ENCODE results near the gene LNPK. TPM values are rescaled to one million over a fixed set of nuclear protein-coding genes. Genes with fewer than 3 reads are reported as not detected.

The LNPK gene
- total RNA-seq, 1 experiment from 2014 or later: 43.8 TPM

GRCh38 chr2:175926272-175926671 lies 75.8 kb downstream of the LNPK start:
- Histone ChIP-seq H3K9me2 (ENCODE audit: insufficient read depth) (no peaks in the 10 kb centered on the region), H3K4me3 (no peak overlapping the region), H4K20me1 (ENCODE audit: insufficient read depth) (no peaks in the 10 kb centered on the region), H3K27ac (no peak overlapping the region), H2AFZ (no peak overlapping the region), H3K9me3 (ENCODE audit: insufficient read depth, low read depth) (no peaks in the 10 kb centered on the region), H3K36me3 (ENCODE audit: low read depth) (peaks cover 8% of the 10 kb centered on the region), H3F3A (ENCODE audit: insufficient read depth, low read depth) (peaks cover 3% of the 10 kb centered on the region; the same call in 1 of the 2 replicates), H3K4me2 (no peak overlapping the region), H3K27me3 (ENCODE audit: insufficient read depth, low read depth) (no peaks in the 10 kb centered on the region), H3K79me2 (ENCODE audit: low read depth) (no peaks in the 10 kb centered on the region), H3K4me1 (replicated peaks; ENCODE audit: insufficient read depth) (peaks cover 18% of the 10 kb centered on the region)
- intact Hi-C loops (cut with micrococcal nuclease; ENCODE audit: unreplicated experiment): loop anchor here (5.0 kb wide), 1 partner anchor 84 kb away; no protein-coding TSS in a partner anchor
- POLR2A ChIA-PET (ENCODE audit: unreplicated experiment): no interaction called here
- no TSS peak for BruUV-seq (replicated peaks)
- CTCF ChIA-PET: no interaction called here
- TF ChIP-seq EZH2 (IDR thresholded peaks at IDR 0.05; ENCODE audit: low read depth) (no peak), CTCF (conservative IDR thresholded peaks at IDR 0.05) (no peak)
- no peak for DNase-seq

GRCh38 chr2:175922160-175922559 lies 79.9 kb downstream of the LNPK start:
- no peak overlapping the region for H3K27ac ChIP-seq
- POLR2A ChIA-PET (ENCODE audit: unreplicated experiment): no interaction called here
- no peak overlapping the region for H2AFZ ChIP-seq
- no peaks in the 10 kb centered on the region for H3K79me2 ChIP-seq (ENCODE audit: low read depth)
- BruUV-seq (replicated peaks): no TSS peak
- no peaks in the 10 kb centered on the region for H3K9me2 ChIP-seq (ENCODE audit: insufficient read depth)
- no peaks in the 10 kb centered on the region for H3K4me1 ChIP-seq (replicated peaks; ENCODE audit: insufficient read depth)
- H3K36me3 ChIP-seq (ENCODE audit: low read depth): no peaks in the 10 kb centered on the region
- no peak for DNase-seq
- H3F3A ChIP-seq (ENCODE audit: insufficient read depth, low read depth): no peaks in the 10 kb centered on the region
- intact Hi-C loops (cut with micrococcal nuclease; ENCODE audit: unreplicated experiment): no loop called here
- no peaks in the 10 kb centered on the region for H3K27me3 ChIP-seq (ENCODE audit: insufficient read depth, low read depth)
- no peaks in the 10 kb centered on the region for H4K20me1 ChIP-seq (ENCODE audit: insufficient read depth)
- no peak for TF ChIP-seq EZH2 (IDR thresholded peaks at IDR 0.05; ENCODE audit: low read depth)
- no peak for TF ChIP-seq CTCF (conservative IDR thresholded peaks at IDR 0.05)
- H3K9me3 ChIP-seq (ENCODE audit: insufficient read depth, low read depth): no peaks in the 10 kb centered on the region
- no peak overlapping the region for H3K4me2 ChIP-seq
- CTCF ChIA-PET: no interaction called here
- no peak overlapping the region for H3K4me3 ChIP-seq

GRCh38 chr2:175918935-175919334 lies 83.1 kb downstream of the LNPK start:
- no peaks in the 10 kb centered on the region for H3K9me3 ChIP-seq (ENCODE audit: insufficient read depth, low read depth)
- no peak overlapping the region for H2AFZ ChIP-seq
- no peaks in the 10 kb centered on the region for H4K20me1 ChIP-seq (ENCODE audit: insufficient read depth)
- intact Hi-C loops (cut with micrococcal nuclease; ENCODE audit: unreplicated experiment): no loop called here
- no peak overlapping the region for H3K4me2 ChIP-seq
- H3K4me1 ChIP-seq (replicated peaks; ENCODE audit: insufficient read depth): no peaks in the 10 kb centered on the region
- TF ChIP-seq CTCF (conservative IDR thresholded peaks at IDR 0.05): no peak
- TF ChIP-seq EZH2 (IDR thresholded peaks at IDR 0.05; ENCODE audit: low read depth): no peak
- H3K4me3 ChIP-seq: no peak overlapping the region
- H3K27me3 ChIP-seq (ENCODE audit: insufficient read depth, low read depth): no peaks in the 10 kb centered on the region
- CTCF ChIA-PET: no interaction called here
- no peaks in the 10 kb centered on the region for H3F3A ChIP-seq (ENCODE audit: insufficient read depth, low read depth)
- no peaks in the 10 kb centered on the region for H3K79me2 ChIP-seq (ENCODE audit: low read depth)
- BruUV-seq (replicated peaks): no TSS peak
- no peaks in the 10 kb centered on the region for H3K36me3 ChIP-seq (ENCODE audit: low read depth)
- H3K9me2 ChIP-seq (ENCODE audit: insufficient read depth): no peaks in the 10 kb centered on the region
- DNase-seq: no peak
- H3K27ac ChIP-seq: no peak overlapping the region
- POLR2A ChIA-PET (ENCODE audit: unreplicated experiment): no interaction called here

Data from PC-9 (cell line).